Immature natural killer cell (primary cell): ENCODE data around the gene CEP131. TPM values are rescaled to one million over a fixed set of nuclear protein-coding genes. Genes with fewer than 3 reads are reported as not detected.

Source experiments
- DNase-seq, 3 donors: peaks; one replicate each; pipeline ENCODE4 v3.0.0; 2022; ENCODE audit warnings: mixed read lengths in 1 of 3
- H3K27ac Mint-ChIP-seq, 6 donors: one replicate each; pipeline ENCODE4 v1.8.0; 2020; ENCODE audit warnings: mixed read lengths in 6 of 6, mild to moderate bottlenecking in 5 of 6, inconsistent platforms in 4 of 6, moderate library complexity in 3 of 6
- H3K27me3 Mint-ChIP-seq, 3 donors: one replicate each; pipeline ENCODE4 v1.8.0; 2020 to 2021; ENCODE audit warnings: low read depth in 3 of 3, mild to moderate bottlenecking in 3 of 3, mixed read lengths in 3 of 3, moderate library complexity in 3 of 3, inconsistent platforms in 1 of 3
- H3K36me3 Mint-ChIP-seq, 3 donors: one replicate each; pipeline ENCODE4 v1.8.0; 2020; ENCODE audit warnings: mixed read lengths in 3 of 3, inconsistent platforms in 2 of 3, mild to moderate bottlenecking in 2 of 3
- H3K4me1 Mint-ChIP-seq, 2 donors: one replicate each; pipeline ENCODE4 v1.8.0; 2020; ENCODE audit warnings: inconsistent platforms in 2 of 2, mild to moderate bottlenecking in 2 of 2, mixed read lengths in 2 of 2, moderate library complexity in 1 of 2
- H3K4me3 Mint-ChIP-seq, 5 donors: one replicate each; pipeline ENCODE4 v1.8.0; 2020; ENCODE audit warnings: mild to moderate bottlenecking in 5 of 5, mixed read lengths in 5 of 5, inconsistent platforms in 3 of 5, moderate library complexity in 3 of 5
- H3K9me3 Mint-ChIP-seq, 6 donors: one replicate each; pipeline ENCODE4 v1.8.0; 2020; ENCODE audit warnings: mild to moderate bottlenecking in 6 of 6, mixed read lengths in 6 of 6, inconsistent platforms in 4 of 6, moderate library complexity in 3 of 6
- polyA plus RNA-seq, 3 donors: library from polyadenylated mRNA; unstranded; fragments of 300-500 nt; fragmentation: Illumina TruSeq; gene quantifications; one replicate each; pipeline ENCODE4 v1.2.3, GENCODE V29; 2021

Gene CEP131
- polyA plus RNA-seq, 3 donors from 2014 or later = 0.43 to 7.4 (median 1.5) TPM

DNA sequence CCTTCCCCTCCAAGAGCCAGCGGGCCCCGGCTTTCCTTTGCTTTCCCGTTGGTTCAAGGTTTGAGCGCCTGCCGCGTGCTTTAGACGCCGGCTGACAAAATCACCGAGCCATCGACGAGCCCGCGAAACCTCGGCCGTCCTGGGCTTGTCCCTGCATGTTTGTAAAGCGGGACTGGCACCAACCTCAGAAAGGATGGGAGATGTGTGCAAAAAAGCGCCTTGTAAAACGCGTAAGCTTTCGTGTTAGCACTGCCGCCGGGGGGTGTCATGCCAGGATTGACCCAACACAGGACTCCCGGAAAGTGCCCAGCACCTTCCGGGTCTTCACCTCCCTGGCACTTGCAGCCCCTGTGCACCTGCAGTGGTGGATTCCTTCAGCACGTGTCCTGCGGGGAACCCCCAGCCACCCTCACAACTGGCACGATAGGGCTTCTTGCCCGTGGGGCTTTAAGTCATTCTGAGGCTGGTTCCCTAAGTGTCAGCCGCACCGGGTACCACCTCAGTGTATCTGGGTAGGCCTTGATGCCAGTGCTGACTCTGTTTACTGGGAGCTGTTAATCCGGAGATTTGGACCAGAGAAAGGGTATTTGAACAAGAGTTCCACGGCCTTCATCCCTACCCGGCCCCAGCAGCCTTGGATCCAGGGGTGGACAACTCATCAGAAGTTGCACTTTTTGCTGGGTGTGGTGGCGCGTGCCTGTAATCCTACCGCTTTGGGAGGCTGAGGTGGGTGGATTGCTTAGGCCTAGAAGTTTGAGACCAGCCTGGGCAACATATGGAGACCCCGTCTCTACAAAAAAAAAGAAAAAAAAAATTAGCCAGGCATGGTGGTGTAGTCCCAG is 17.2 kb upstream of the CEP131 start:
- DNase-seq = peak in 1 of 3 donors; percentile 22
- peak overlapping the region; percentile 77 to 87 (median 82) for H3K27ac Mint-ChIP-seq
- H3K4me1 Mint-ChIP-seq = peaks cover 47 to 52% of the 10 kb centered on the region in 2 donors
- no peaks in the 10 kb centered on the region for H3K9me3 Mint-ChIP-seq
- peaks cover 0 to 2% (median 0%) of the 10 kb centered on the region in 3 donors for H3K36me3 Mint-ChIP-seq
- peaks cover 6 to 9% (median 8%) of the 10 kb centered on the region in 3 donors for H3K27me3 Mint-ChIP-seq
- peak overlapping the region; percentile 87 to 93 (median 88) for H3K4me3 Mint-ChIP-seq

DNA sequence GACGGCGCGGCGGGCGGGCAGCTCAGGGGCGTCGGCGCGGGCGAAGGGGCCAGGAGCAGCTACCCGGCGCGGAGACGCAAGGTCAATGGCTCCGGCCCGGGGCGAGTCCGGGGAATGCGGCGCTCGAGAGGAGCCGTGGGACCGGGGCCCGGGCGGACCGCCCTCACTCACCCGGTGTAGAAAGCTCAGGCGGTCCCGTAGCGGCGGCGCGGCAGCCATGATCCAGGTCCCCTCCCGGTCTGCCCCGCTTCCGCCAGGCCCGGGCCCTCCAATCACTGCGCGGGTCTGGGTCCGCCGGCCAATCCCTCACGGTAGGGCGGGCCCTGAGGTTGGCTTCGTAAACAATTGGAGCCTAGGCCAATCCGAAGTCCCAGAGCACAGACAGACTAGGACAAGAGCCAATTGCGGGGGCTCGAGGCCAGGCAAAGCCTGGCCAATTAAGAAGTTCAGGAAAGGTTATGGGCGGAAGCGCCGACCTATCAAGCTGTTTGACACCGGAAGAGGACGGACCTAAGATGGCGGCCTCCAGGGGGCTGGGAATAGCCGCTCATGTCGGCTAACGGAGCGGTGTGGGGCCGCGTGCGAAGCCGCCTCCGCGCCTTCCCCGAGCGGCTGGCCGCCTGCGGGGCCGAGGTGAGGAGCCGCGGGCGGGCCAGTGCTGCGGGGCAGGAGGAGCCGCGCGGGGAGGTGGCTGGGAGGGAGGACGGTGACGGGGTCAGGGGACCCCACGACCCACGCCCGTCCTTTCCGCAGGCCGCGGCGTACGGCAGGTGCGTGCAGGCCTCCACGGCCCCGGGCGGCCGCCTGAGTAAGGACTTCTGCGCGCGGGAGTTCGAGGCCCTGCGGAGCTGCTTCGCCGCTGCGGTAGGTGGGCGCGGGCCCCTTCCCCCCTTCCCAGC is 16.3 kb upstream of the CEP131 start, which contains the start of the genes NDUFAF8 and TEPSIN:
TSS of gene NDUFAF8 (plus strand) at position 504 of the 899 bp plus-strand sequence. CDS start at position 550, 46 bp downstream.
TSS of gene TEPSIN (minus strand) at position 241 of the 899 bp plus-strand sequence. CDS start at position 219, 22 bp downstream.
- DNase-seq = peak; percentile 96
- Mint-ChIP-seq H3K4me3 (peak within 1 kb of the TSS; percentile 91 to 95 (median 93)), H3K36me3 (peaks cover 0 to 5% (median 0%) of the 10 kb centered on the region in 3 donors), H3K27ac (peak within 1 kb of the TSS; percentile 77 to 93 (median 87)), H3K9me3 (no peaks in the 10 kb centered on the region), H3K27me3 (peaks cover 6 to 8% (median 6%) of the 10 kb centered on the region in 3 donors), H3K4me1 (peaks cover 51 to 55% of the 10 kb centered on the region in 2 donors)

DNA sequence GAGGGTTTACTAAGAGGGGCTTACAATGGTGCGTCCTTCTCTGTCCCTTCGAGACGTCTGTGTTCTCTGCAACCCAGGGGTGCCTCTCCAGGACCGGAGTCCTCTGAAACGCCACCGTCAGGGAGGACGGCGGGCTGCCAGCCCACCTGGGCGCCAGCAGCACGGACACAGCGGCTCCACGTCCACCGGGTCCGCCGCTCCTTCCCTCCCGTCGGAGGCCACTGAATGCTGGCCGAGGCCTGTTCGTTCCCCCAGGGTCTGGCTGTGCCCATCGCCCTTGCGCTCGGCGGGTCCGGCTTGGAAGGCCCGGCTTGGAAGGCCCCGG is 15.7 kb upstream of the CEP131 start:
- Mint-ChIP-seq H3K4me3 (peak overlapping the region; percentile 67 to 94 (median 91)), H3K27me3 (peaks cover 6 to 8% (median 6%) of the 10 kb centered on the region in 3 donors), H3K4me1 (peaks cover 51 to 55% of the 10 kb centered on the region in 2 donors), H3K9me3 (no peaks in the 10 kb centered on the region), H3K27ac (no peak overlapping the region), H3K36me3 (peaks cover 0 to 5% (median 0%) of the 10 kb centered on the region in 3 donors)
- no peak for DNase-seq

DNA sequence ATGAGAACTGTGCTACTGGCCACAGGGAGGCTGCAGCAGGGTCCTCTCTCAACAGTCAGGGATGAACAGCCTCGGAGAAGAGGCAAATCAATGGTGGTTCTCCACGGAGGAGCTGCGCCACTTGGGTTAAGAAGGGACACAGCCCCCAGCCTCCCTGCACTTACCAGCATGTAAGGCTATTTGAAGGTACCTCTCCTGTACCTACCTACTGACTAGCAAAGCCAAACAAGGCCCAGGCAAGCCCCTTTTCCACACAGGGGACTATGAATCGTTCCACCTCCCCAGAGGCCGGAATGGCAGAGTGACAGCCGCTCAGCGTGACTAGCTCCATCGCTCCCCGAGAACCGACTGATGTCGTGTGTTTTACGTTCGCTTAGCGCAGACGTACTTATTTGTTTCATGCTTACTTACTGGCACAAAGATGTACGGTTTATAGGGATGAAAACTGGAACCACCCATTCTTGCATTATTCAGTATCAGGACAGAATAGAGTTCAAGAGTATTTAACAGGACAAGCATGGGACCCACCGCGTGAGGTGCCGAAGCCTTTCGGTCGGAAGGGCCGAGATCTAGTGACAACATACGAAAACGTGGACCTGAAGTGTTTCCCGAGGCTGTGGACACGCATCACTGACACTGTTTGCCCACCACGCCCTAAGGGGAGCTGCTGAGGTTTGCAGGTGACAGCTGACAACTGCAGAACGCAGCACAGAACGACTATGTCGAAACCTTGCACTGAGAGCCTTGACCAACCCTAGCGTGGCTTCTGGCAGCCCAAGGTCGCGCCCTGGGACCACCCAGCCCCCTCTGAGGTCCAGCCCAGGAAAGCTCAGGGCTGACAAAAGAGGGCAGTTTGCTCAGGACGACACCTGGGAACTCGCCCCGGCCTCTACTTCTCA is 15.1 kb upstream of the CEP131 start:
- Mint-ChIP-seq H3K4me3 (peak overlapping the region; percentile 67 to 94 (median 91)), H3K36me3 (peaks cover 0 to 5% (median 0%) of the 10 kb centered on the region in 3 donors), H3K27ac (peak overlapping the region in 4 of 6 donors; percentile 35 to 77 (median 59)), H3K9me3 (no peaks in the 10 kb centered on the region), H3K4me1 (peaks cover 51 to 55% of the 10 kb centered on the region in 2 donors), H3K27me3 (peaks cover 6 to 8% (median 6%) of the 10 kb centered on the region in 3 donors)
- no peak for DNase-seq

DNA sequence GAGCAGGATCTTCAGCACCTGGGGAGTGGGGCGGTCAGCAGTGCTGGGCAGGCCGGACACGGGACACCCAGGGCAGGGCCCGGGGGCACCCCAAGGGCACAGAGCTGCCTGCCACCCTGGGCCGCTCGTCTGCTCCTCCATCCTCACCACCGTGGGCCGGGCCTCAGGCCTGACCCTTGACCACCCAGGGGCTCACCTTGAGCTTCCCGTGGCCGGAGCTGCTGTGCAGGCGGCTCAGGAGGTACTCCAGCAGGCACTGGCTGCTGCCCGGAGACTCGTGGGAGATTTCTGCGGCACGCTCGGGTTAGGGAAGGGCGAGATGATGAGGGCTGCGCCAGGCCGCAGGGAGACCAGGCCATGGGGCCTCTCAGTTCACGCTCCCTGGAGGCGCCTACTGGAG is 14.0 kb upstream of the CEP131 start:
- H3K4me3 Mint-ChIP-seq = peak overlapping the region in 2 of 5 donors; percentile 91 to 93
- DNase-seq = no peak
- peaks cover 41 to 46% of the 10 kb centered on the region in 2 donors for H3K4me1 Mint-ChIP-seq
- H3K36me3 Mint-ChIP-seq = peaks cover 0 to 5% (median 0%) of the 10 kb centered on the region in 3 donors
- H3K27me3 Mint-ChIP-seq = peaks cover 5 to 6% (median 5%) of the 10 kb centered on the region in 3 donors
- H3K9me3 Mint-ChIP-seq = no peaks in the 10 kb centered on the region
- H3K27ac Mint-ChIP-seq = no peak overlapping the region

DNA sequence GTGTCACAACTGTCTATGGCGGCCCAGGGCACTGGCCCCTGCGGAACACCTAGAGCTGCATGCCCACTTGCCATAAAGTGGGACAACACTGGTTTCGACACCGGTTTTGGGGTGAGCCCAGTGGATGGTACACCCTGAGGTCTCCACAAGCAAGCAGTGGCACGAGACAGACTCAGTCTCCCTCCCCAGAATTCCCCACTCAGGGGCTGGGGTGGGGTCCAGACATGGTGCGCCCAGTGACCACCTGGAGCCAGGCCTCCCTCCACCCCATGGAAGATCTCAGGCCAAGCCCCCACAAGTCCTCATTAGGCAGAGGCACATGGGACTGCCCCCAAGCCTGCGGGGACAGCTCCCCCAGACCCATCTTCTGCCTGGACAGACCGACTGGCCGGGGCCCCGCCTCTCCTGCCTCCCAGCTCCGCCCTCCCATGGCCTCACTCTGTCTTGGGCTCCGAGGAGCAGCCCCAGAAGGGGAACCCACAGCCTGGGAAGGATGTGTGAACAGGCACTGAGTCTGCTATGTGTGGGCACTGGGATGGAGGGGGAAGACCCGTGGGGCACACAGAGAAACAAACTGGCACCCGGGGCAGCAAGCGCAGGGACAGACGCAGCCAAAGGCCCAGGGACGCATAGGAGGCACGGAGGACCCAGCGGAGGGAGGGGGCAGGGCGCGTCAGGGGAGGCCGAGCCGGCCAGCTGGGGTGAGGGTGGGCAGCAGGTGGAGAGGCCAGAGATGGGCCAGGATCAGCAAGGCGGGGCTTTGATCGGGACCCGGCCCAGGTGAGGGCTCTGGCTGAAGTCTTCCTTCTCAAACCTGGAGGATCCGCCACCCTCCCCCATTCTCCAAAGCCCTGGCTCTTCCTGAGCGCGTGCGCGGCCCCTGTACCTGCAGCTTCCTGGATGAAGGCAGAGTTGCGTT is 13.3 kb upstream of the CEP131 start:
- Mint-ChIP-seq H3K36me3 (peaks cover under 1 to 5% (median under 1%) of the 10 kb centered on the region in 3 donors), H3K4me1 (peaks cover 34 to 40% of the 10 kb centered on the region in 2 donors), H3K27ac (no peak overlapping the region)

DNA sequence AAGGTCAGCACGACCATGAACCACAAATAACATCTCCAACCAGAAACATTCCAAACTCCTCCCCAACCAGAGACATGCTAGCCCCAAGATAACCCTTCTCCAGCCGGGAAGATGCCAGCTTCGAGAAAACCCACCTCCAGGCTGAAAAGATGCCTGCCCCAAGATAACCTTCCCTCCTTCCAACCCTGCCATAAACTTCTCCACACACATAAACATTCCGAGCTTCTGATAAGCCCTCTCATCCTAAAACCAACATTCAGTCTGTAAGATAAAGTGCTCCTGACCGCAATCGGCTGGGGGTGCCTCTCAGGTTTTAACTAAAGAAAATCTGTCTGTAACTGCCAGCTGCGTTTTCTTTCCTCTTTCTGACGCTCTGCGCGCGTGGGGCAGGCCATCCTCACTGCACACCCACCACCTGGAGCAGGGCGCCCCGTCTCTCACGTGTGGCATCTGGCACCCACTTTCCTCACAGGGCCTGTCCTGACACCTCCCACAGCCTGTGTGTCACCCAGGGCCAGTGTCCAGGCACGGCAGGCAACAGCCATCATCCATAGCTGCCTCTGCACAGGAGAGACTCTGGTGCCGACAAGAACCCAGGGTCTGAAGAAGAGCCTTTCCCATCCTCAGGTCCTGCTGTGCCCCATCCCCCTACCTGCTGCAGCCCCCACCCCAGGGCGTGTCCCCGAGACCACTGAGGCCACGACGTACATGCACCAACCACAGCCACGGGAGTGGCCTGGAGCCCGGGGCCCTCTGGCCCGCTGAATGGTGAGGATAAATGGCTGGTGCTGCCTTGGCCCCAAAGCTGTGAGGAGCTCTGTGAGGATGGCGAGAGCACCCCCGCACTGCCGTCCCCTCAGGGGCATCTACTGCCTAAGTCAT is 12.4 kb upstream of the CEP131 start:
- H3K27me3 Mint-ChIP-seq = peaks cover 3 to 5% (median 4%) of the 10 kb centered on the region in 3 donors
- no peak for DNase-seq
- peaks cover 28 to 35% of the 10 kb centered on the region in 2 donors for H3K4me1 Mint-ChIP-seq
- H3K36me3 Mint-ChIP-seq = peaks cover 5 to 10% (median 7%) of the 10 kb centered on the region in 3 donors
- H3K9me3 Mint-ChIP-seq = no peaks in the 10 kb centered on the region
- H3K4me3 Mint-ChIP-seq = peak overlapping the region in 2 of 5 donors; percentile 6 to 7
- H3K27ac Mint-ChIP-seq = no peak overlapping the region

More for the DNA sequence above, 13.3 kb upstream of the CEP131 start:
- no peak for DNase-seq
- no peaks in the 10 kb centered on the region for H3K9me3 Mint-ChIP-seq
- H3K4me3 Mint-ChIP-seq = peak overlapping the region in 1 of 5 donors; percentile 18
- H3K27me3 Mint-ChIP-seq = peaks cover 3 to 5% (median 3%) of the 10 kb centered on the region in 3 donors

DNA sequence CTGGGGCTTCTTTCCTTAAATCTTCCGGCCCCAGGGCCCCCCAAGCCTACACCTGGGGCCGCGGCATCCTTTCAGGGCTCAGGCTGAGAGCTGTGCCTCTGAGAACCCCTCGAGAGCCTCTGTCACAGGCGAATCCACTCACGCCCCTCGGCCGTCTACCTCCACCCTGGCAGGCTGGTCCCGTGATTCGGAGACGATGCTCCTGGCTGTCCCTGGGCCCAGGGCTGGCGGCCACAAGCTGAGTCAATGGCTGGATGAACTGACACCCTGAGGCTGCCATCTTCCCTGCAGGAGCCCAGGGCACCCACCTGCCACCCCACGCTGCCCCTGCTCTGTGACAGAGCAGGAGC is 11.7 kb upstream of the CEP131 start:
- H3K4me1 Mint-ChIP-seq = peaks cover 21 to 29% of the 10 kb centered on the region in 2 donors
- H3K9me3 Mint-ChIP-seq = no peaks in the 10 kb centered on the region
- no peak for DNase-seq
- peak overlapping the region in 1 of 5 donors; percentile 6 for H3K4me3 Mint-ChIP-seq
- H3K27me3 Mint-ChIP-seq = peaks cover 2 to 5% (median 4%) of the 10 kb centered on the region in 3 donors
- peaks cover 5 to 16% (median 13%) of the 10 kb centered on the region in 3 donors for H3K36me3 Mint-ChIP-seq
- no peak overlapping the region for H3K27ac Mint-ChIP-seq

DNA sequence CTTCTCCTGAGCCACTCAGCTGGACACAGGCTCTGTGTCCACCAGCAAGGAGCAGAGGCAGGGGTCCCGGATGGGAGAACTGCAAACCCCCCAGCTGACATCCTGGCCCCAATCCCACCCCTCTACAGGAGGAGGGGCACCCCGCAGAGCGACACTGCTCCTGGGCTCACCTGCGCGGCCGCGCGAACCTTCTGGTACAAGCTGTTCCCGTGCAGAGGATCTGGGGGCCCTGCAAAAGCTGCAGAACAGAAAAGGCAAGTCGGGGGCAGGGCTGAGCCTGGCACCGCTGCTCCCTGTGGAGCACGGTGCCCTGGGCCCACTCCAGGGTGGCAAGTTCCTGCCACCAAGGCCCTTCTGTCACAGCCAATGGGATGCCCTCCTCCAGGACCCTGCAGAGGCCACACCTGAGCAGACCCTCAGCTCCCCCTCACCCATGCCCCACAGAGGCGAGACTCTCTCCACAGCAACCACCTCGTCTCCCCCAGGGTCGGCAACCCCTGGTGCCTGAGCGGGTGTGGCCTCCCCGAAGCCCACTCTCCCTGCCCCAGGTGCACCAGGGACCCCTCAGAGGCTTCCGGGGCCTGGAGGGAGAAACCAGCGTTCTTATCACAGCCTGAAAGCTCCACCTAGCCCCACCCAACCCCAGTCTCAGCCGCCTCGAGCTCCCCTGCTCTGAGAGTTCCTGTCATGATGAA is 11.2 kb upstream of the CEP131 start:
- Mint-ChIP-seq H3K9me3 (no peaks in the 10 kb centered on the region), H3K27ac (no peak overlapping the region), H3K36me3 (peaks cover 5 to 16% (median 13%) of the 10 kb centered on the region in 3 donors), H3K27me3 (peaks cover 0 to 5% (median 2%) of the 10 kb centered on the region in 3 donors), H3K4me3 (no peak overlapping the region), H3K4me1 (peaks cover 21 to 27% of the 10 kb centered on the region in 2 donors)
- DNase-seq = no peak

DNA sequence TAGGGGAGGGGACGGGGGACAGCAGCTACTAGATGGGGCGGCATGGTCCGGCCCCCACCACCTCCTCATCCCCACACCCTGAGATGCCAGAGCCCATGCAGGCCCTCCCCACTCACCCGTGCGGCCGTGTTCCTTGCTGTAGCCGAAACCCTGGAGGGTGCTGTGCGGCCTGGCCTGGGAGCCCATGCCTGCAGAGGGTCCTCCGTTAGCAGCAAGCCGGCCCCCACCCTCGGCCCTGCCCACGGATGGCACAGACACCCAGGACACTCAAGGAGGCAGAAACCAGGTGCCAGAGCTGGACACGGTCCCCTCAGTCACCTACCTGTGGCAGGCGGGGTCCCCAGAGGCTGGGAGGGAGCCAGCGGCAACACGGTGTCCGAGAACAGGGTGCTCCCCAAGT is 10.6 kb upstream of the CEP131 start:
- no peak overlapping the region for H3K4me3 Mint-ChIP-seq

More for the DNA sequence above, 10.6 kb upstream of the CEP131 start:
- Mint-ChIP-seq H3K36me3 (peaks cover 5 to 16% (median 13%) of the 10 kb centered on the region in 3 donors), H3K4me1 (peaks cover 23 to 28% of the 10 kb centered on the region in 2 donors), H3K9me3 (no peaks in the 10 kb centered on the region), H3K27me3 (peaks cover 0 to 5% (median 2%) of the 10 kb centered on the region in 3 donors), H3K27ac (no peak overlapping the region)
- DNase-seq = no peak
